Fibroblast of lung (primary cell): Measurements from ENCODE around the gene PPARG.

Experiments
- CTCF ChIP-seq, 2 donors: IDR thresholded peaks in 1 of 2; conservative IDR thresholded peaks in 1 of 2; 1 replicate in 1 of 2; 2 replicates in 1 of 2; pipeline ENCODE4 v1.5.1; 2011 to 2012; ENCODE audit warnings: low read length in 2 of 2, control low read depth in 1 of 2, inconsistent platforms in 1 of 2, low read depth in 1 of 2, mild to moderate bottlenecking in 1 of 2
- EZH2 ChIP-seq: IDR thresholded peaks from 2 replicates; pipeline ENCODE4 v1.5.1; 2012; ENCODE audit warnings: low read length, control low read depth, mild to moderate bottlenecking; ENCODE audit errors: missing control alignments

DNA sequence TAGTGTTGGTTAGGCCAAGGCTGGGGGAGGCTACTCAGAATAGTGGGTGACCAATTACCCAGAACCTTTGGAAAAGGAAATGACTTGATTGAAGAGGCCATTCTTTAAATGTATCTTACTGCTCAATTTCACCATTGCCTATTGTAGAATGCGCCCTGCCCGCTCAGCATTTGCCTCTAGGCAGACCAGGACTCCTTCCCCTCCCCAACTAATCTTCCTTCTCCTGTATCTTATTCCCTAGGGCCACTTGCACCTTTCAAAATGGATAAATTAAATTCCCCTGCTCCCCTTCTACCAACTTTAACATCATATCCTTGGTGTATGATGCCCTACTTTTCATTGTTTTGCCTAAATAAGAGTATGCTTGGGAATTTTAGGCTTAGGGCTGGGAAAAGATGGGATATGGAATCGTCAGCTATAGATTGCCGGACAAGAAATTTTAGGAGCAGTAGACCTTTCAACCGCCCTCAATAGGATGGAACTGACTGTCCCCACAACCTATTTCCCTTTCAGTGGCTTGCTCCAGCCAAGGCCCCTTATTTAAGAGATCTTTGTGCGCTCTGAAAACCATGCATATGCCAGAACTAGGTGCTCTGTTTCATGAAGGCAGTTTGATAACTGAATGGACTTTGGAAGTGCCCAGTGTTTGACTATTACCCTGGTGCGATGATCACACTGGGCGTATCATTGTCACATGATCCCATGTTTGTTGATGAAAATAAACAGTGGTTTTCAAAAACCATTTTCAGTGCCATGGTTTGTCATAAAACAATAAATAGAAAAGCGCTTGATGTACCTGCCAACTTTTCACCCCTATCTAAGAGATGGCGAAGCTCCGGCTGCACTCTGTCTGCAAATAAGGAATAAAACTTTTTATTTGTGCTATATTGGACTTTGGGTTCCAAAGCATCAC is 121.1 kb downstream of the PPARG start:
- no peak for TF ChIP-seq CTCF (conservative IDR thresholded peaks at IDR 0.05 in 1 of 2, IDR thresholded peaks at IDR 0.05 in 1 of 2; ENCODE audit: low read depth in 1 of 2, low read length in 2 of 2)
- no peak for TF ChIP-seq EZH2
